Nasal cavity respiratory epithelium epithelial cell of viscerocranial mucosa (primary cell): ENCODE measurements around the gene ZNF532. TPM values are rescaled to one million over a fixed set of nuclear protein-coding genes. Genes with fewer than 3 reads are reported as not detected.

Source experiments
- total RNA-seq: library from RNA; depleted of rRNA; stranded (reverse); fragments of >200 nt; gene quantifications from 2 replicates; pipeline ENCODE4 v1.2.3, GENCODE V29; 2014

The ZNF532 gene, protein sequence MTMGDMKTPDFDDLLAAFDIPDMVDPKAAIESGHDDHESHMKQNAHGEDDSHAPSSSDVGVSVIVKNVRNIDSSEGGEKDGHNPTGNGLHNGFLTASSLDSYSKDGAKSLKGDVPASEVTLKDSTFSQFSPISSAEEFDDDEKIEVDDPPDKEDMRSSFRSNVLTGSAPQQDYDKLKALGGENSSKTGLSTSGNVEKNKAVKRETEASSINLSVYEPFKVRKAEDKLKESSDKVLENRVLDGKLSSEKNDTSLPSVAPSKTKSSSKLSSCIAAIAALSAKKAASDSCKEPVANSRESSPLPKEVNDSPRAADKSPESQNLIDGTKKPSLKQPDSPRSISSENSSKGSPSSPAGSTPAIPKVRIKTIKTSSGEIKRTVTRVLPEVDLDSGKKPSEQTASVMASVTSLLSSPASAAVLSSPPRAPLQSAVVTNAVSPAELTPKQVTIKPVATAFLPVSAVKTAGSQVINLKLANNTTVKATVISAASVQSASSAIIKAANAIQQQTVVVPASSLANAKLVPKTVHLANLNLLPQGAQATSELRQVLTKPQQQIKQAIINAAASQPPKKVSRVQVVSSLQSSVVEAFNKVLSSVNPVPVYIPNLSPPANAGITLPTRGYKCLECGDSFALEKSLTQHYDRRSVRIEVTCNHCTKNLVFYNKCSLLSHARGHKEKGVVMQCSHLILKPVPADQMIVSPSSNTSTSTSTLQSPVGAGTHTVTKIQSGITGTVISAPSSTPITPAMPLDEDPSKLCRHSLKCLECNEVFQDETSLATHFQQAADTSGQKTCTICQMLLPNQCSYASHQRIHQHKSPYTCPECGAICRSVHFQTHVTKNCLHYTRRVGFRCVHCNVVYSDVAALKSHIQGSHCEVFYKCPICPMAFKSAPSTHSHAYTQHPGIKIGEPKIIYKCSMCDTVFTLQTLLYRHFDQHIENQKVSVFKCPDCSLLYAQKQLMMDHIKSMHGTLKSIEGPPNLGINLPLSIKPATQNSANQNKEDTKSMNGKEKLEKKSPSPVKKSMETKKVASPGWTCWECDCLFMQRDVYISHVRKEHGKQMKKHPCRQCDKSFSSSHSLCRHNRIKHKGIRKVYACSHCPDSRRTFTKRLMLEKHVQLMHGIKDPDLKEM (N-terminal part only)
- total RNA-seq = 46.1 and 59.9 TPM in 2 replicates

GRCh38 chr18:58864146-58865032 is at the start of gene ZNF532:
Gene ZNF532 (plus strand): TSS chr18:58864877. CDS start in a region left out here.

Other genes starting within 250 kb of the ZNF532 start
- under 0.01 and 0.34 TPM in 2 replicates for gene ALPK2, start 235.8 kb upstream of the ZNF532 start, total RNA-seq
- gene MALT1, start 193.4 kb upstream of the ZNF532 start, total RNA-seq = 57.4 and 67.0 TPM in 2 replicates